GM12864 (cell line): ENCODE data around the gene CCT5.
A peak's percentile ranks its signal among the peaks of the same experiment; 100 is the strongest.
"Not testable (repeated sequence)": the region's sequence is repeated elsewhere in the genome, so short reads cannot be mapped to it uniquely, and the experiment has no call there.

Source experiments
- DNase-seq: peaks from one replicate; pipeline ENCODE4 v3.0.0-alpha.2; 2011; ENCODE audit warnings: low read depth
- H3K4me3 ChIP-seq: 2 replicates; pipeline ENCODE4 v1.5.1; 2011; ENCODE audit warnings: mild to moderate bottlenecking, low read depth, low read length, control low read depth
- TF ChIP-seq, protein P1 (sequence below): IDR thresholded peaks from 2 replicates; pipeline ENCODE4 v1.5.1; 2011; ENCODE audit warnings: low read depth, mild to moderate bottlenecking, moderate library complexity, low read length, control low read depth, inconsistent platforms; ENCODE audit errors: missing control alignments

The CCT5 gene

DNA sequence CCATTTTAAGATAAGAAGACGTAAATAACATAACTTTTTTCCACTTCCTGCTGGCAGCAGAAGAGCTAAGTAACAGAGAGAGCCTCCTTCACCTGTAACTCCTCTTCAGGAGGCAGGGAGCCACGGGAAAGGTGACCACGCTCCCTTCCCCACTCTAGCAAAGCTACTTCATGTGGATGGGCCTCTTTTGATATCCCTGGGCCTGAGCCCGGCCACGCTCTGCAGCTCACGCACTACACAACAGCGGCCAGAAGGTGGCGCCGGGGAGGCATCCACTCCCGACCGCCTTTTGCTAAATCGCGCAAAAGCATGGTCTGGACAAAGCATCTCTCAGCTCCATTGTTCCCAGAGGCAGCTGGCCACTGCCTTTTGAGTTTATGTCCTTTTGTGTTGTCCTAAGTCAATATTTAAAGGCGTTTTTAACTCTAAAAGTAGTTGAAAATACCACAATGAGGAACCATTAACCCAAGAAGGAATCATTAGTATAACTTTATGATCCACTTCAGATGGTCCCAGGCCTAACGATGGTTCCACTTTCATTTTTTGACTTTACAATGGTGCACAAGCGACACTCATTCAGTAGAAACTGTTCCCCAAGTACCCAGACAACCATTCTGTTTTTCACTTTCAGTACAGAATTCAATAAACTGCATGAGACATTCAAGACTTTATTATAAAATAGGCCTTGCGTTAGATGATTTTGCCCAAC, 34.0 kb downstream of the CCT5 start:
- TF ChIP-seq, protein P1, sequence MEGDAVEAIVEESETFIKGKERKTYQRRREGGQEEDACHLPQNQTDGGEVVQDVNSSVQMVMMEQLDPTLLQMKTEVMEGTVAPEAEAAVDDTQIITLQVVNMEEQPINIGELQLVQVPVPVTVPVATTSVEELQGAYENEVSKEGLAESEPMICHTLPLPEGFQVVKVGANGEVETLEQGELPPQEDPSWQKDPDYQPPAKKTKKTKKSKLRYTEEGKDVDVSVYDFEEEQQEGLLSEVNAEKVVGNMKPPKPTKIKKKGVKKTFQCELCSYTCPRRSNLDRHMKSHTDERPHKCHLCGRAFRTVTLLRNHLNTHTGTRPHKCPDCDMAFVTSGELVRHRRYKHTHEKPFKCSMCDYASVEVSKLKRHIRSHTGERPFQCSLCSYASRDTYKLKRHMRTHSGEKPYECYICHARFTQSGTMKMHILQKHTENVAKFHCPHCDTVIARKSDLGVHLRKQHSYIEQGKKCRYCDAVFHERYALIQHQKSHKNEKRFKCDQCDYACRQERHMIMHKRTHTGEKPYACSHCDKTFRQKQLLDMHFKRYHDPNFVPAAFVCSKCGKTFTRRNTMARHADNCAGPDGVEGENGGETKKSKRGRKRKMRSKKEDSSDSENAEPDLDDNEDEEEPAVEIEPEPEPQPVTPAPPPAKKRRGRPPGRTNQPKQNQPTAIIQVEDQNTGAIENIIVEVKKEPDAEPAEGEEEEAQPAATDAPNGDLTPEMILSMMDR: peak; percentile 95
- peak; percentile 44 for DNase-seq
- H3K4me3 ChIP-seq: peak overlapping the region; percentile 14; the same call in 1 of the 2 replicates

DNA sequence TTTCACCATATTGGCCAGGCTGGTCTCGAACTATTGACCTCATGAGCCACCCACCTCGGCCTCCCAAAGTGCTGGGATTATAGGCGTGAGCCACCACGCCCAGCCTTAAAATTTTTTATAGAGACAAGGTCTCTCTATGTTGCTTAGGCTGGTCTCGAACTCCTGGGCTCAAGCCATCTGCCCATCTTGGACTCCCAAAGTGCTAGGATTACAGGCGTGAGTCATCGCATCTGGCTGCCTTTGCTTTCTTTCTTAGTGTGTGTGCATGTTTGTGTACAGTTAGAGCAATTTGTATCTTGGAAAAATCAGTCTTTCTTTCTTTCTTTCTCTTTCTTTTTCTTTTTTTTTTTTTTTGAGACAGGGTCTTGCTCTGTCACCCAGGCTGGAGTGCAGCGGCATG, 35.3 kb downstream of the CCT5 start:
- H3K4me3 ChIP-seq, DNase-seq: not testable (repeated sequence)

GRCh38 chr5:10286162-10286861, 36.2 kb downstream of the CCT5 start:
- TF ChIP-seq, protein P1: no peak
- DNase-seq: no peak
- H3K4me3 ChIP-seq: no peak overlapping the region

GRCh38 chr5:10286862-10287227, 36.8 kb downstream of the CCT5 start:
- no peak for DNase-seq
- H3K4me3 ChIP-seq: no peak overlapping the region
- TF ChIP-seq, protein P1: no peak

GRCh38 chr5:10288592-10289219, 38.6 kb downstream of the CCT5 start:
- TF ChIP-seq, protein P1: no peak
- peak; percentile 43 for DNase-seq
- no peak overlapping the region for H3K4me3 ChIP-seq

DNA sequence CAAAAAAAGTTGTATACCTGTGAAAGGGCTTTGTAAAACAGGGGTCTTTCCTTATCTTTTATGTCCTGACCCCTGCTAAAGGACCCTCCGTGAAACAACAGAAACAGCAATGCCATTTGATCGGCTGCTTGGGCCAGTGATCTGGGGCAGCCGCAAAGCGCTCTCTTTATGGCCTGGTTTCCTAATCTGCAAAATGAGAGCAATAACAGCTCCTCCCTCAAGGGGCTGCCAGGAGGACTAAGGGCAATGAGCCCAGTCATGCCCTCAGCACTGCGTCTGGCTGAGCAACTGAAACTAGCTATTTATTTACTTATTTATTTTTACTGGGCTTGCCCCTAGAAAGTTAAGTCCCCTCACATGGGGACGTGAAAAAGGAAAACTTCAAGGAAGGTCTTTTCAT, 39.3 kb downstream of the CCT5 start:
- DNase-seq: no peak
- TF ChIP-seq, protein P1: no peak
- no peak overlapping the region for H3K4me3 ChIP-seq

DNA sequence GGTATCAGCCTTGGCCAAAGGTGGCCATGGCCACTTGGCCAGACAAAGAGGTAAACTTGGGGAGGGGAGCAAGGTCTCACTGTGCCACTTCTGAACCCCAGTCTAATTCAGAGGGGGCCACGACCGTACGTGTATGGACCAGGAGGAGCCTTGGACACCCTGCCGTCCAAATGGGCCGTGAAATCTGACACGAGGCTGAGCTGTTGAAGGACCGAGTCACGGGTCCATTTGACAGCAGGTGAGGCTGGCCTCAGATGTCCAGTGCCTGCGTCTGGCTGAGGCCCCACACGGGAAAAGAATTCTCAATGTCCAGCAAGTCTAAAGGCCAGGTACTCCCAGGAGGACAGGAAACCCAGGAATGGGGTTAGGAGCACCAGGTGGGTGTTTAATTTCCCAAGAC, 39.9 kb downstream of the CCT5 start:
- TF ChIP-seq, protein P1: no peak
- H3K4me3 ChIP-seq: no peak overlapping the region
- no peak for DNase-seq
